Stimulated activated CD8-positive, alpha-beta memory T cell treated with anti-CD3 and anti-CD28 coated beads, Interleukin-15, amount 100 ng/mL, for 24 hours (primary cell): ENCODE data around the gene EEF1AKMT1.
"Not testable (repeated sequence)": the region's sequence is repeated elsewhere in the genome, so short reads cannot be mapped to it uniquely, and the experiment has no call there.

Experiments used
- DNase-seq: peaks from one replicate; pipeline ENCODE4 v3.0.0-alpha.2; 2020; ENCODE audit warnings: low read depth

The EEF1AKMT1 gene

GRCh38 chr13:20696073-20696472, 77.7 kb downstream of the EEF1AKMT1 start:
- DNase-seq = no peak

- DNase-seq = no peak
Observed at GRCh38 chr13:20691616-20692015, 82.1 kb downstream of the EEF1AKMT1 start.

GRCh38 chr13:20689291-20689690, 84.5 kb downstream of the EEF1AKMT1 start:
- no peak for DNase-seq

- DNase-seq = no peak
Observed at GRCh38 chr13:20686863-20687579, 86.7 kb downstream of the EEF1AKMT1 start.

- DNase-seq = no peak
Observed at GRCh38 chr13:20686167-20686566, 87.6 kb downstream of the EEF1AKMT1 start.

- DNase-seq = no peak
Observed at GRCh38 chr13:20685092-20685491, 88.7 kb downstream of the EEF1AKMT1 start.

GRCh38 chr13:20684546-20684945, 89.2 kb downstream of the EEF1AKMT1 start:
- no peak for DNase-seq

GRCh38 chr13:20684041-20684440, 89.7 kb downstream of the EEF1AKMT1 start:
- DNase-seq = no peak

GRCh38 chr13:20682061-20682460, 91.7 kb downstream of the EEF1AKMT1 start:
- DNase-seq = no peak

- DNase-seq = not testable (repeated sequence)
Observed at GRCh38 chr13:20681481-20681880, 92.3 kb downstream of the EEF1AKMT1 start.

GRCh38 chr13:20680416-20681080, 93.2 kb downstream of the EEF1AKMT1 start:
- no peak for DNase-seq

GRCh38 chr13:20679879-20680278, 93.9 kb downstream of the EEF1AKMT1 start:
- no peak for DNase-seq
